GM12892 (cell line): ENCODE results near the gene SOX11.

Experiments used
- POLR2A ChIP-seq: IDR thresholded peaks from 2 replicates; pipeline ENCODE4 v1.6.1; 2011; ENCODE audit warnings: low read depth, low read length, control low read depth
- POLR2AphosphoS5 ChIP-seq: IDR thresholded peaks from 2 replicates; pipeline ENCODE4 v1.6.1; 2011; ENCODE audit warnings: low read depth, low read length, control low read depth
- TAF1 ChIP-seq: IDR thresholded peaks from 2 replicates; pipeline ENCODE4 v1.6.1; 2011; ENCODE audit warnings: low read depth, mild to moderate bottlenecking, control low read depth, low read length, borderline replicate concordance

DNA sequence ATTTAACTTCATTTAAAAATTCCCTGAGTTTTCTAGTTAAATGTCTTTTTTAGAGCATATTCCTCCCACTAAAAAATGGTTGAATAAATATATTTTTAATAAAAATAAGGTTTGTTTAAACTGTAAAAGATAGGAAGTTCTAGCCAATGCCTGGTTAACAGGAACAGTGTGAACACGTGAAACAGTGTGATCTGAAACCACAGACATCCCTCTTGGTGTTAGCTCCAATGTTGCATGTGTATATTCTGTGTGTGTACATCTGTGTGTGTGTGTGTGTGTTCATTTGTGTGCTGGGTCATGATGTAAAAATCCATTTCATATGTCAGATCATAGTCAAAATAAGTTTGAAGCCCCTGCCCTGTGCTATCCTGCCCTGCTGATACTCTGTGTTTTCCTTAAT lies 6.1 kb upstream of the SOX11 start:
- TF ChIP-seq POLR2A = no peak
- no peak for TF ChIP-seq POLR2AphosphoS5
- TF ChIP-seq TAF1 = no peak
